IPS DF 6.9 (cell line): ENCODE data around the gene MIEF2.

Source experiments
- DNase-seq: peaks from one replicate; pipeline ENCODE4 v3.0.0-alpha.2; 2013; ENCODE audit warnings: low read depth, low spot score
- H3K27ac ChIP-seq: one replicate; pipeline ENCODE4 v1.5.1; 2013; ENCODE audit warnings: low read length, control low read depth
- H3K27me3 ChIP-seq: 2 replicates; pipeline ENCODE4 v1.6.1; 2013; ENCODE audit warnings: mild to moderate bottlenecking, low read length; ENCODE audit not compliant: control insufficient read depth, insufficient read depth
- H3K36me3 ChIP-seq: 2 replicates; pipeline ENCODE4 v1.6.1; 2013; ENCODE audit warnings: low read length; ENCODE audit not compliant: control insufficient read depth, insufficient read depth
- H3K4me1 ChIP-seq: 2 replicates; pipeline ENCODE4 v1.6.1; 2013; ENCODE audit warnings: low read length; ENCODE audit not compliant: control insufficient read depth, insufficient read depth
- H3K4me3 ChIP-seq: 2 replicates; pipeline ENCODE4 v1.5.1; 2013; ENCODE audit warnings: mild to moderate bottlenecking, low read length
- H3K9me3 ChIP-seq: 2 replicates; pipeline ENCODE4 v1.6.1; 2013; ENCODE audit warnings: low read length, inconsistent platforms; ENCODE audit not compliant: control insufficient read depth, insufficient read depth
- WGBS: extraction: QIAGEN DNeasy Blood & Tissue Kit; methylation state at CpG from one replicate; pipeline ENCODE4 v1.1.7; 2013; ENCODE audit warnings: mixed read lengths, missing lambda C conversion rate; ENCODE audit not compliant: insufficient read length, insufficient coverage; 5-methylcytosine and 5-hydroxymethylcytosine counted together

MIEF2 gene

DNA sequence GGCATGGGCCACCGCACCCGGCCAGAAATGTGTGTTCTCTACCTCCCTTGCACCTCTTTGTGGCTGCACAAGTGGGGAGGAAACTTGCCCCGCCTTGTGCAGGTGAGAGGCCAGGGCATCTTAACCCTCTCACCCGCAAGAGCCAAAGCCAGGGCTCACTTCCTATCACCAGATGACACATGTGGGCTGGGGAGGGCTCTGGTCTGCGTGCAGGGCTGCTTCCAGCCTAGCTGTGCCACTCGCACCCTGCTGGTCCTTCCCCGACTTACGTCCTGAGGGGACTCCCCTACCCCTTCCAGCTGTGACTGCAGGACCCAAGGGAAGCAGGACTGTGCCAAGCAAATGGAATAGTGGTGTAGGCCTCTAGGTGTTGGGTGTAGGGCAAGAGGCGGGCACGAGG is 6.9 kb downstream of the MIEF2 start:
- Histone ChIP-seq H3K4me3 (no peak overlapping the region), H3K27me3 (no peaks in the 10 kb centered on the region), H3K36me3 (peaks cover 21% of the 10 kb centered on the region), H3K27ac (no peak overlapping the region), H3K9me3 (no peaks in the 10 kb centered on the region; the same call in 1 of the 2 replicates), H3K4me1 (0 out of 2 replicates have a peak, but pooled peaks cover 1% of the 10 kb centered on the region)
- no peak for DNase-seq
- WGBS: no CpG with 5 or more reads among the region's 10 CpGs

DNA sequence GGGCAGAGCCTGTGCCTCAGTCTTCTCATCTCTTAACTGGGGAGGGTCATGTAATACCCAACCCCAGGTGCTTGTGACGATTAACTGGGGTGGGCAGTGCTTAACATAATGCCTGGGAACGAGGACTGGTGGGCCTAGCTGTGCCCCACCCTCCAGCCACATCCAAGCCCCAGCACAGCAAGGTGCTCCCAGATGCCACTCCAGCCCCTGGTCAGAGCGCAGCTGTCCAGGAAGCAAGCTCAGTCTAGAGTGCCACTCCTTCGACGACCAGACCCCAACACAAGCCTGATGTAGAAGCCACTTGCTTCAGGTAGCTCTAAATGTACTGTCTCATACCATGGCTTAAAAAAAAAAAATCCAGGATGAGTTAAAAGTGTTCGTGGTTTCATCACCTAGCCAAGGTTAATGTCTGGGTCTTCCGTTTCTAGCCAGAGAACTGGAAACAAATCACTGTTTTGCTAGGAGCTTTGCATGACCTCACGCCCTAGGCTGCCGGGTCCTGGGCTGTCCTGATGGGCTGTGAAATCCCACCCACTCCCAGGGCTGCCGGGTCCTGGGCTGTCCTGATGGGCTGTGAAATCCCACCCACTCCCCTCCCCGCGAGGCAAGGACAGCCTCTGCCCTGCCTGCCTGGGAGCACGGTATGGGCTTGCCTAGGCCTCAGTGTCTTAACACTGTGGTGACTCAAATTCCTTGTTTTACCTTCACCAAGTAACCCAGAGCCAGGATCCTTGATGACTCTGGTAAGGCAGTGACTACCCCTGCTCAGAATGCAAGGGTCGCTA is 7.7 kb downstream of the MIEF2 start:
- WGBS: no CpG with 5 or more reads among the region's 14 CpGs
- H3K4me3 ChIP-seq: no peak overlapping the region
- H3K4me1 ChIP-seq: 0 out of 2 replicates have a peak, but pooled peaks cover 1% of the 10 kb centered on the region
- H3K36me3 ChIP-seq: peaks cover 19% of the 10 kb centered on the region
- no peaks in the 10 kb centered on the region for H3K27me3 ChIP-seq
- no peak for DNase-seq
- no peaks in the 10 kb centered on the region; the same call in 1 of the 2 replicates for H3K9me3 ChIP-seq
- H3K27ac ChIP-seq: no peak overlapping the region

GRCh38 chr17:18270046-18270931 is 9.8 kb downstream of the MIEF2 start:
- no peak for DNase-seq
- no peak overlapping the region for H3K4me3 ChIP-seq
- no peak overlapping the region for H3K27ac ChIP-seq
- H3K4me1 ChIP-seq: 0 out of 2 replicates have a peak, but pooled peaks cover 1% of the 10 kb centered on the region
- WGBS: no CpG with 5 or more reads among the region's 14 CpGs
- 0 out of 2 replicates have a peak, but pooled peaks cover 9% of the 10 kb centered on the region for H3K36me3 ChIP-seq
- no peaks in the 10 kb centered on the region; the same call in 1 of the 2 replicates for H3K9me3 ChIP-seq
- H3K27me3 ChIP-seq: no peaks in the 10 kb centered on the region

DNA sequence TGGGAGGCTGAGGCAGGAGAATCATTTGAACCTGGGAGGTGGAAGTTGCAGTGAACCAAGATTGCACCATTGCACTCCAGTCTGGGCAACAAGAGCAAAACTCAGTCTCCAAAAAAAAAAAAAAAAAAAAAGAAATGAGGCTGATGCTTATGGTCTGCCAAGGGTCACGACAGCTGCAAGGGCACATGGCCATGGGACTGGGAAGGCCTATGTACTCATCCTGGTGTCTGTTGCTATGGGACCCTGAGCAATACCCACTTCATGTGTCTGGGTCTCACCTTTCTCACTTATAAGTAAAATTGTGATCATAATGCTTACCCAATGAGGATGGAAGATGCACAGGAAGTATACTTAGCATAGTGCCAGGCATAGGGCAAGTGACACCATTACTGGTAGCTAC is 16.6 kb downstream of the MIEF2 start:
- no CpG with 5 or more reads among the region's 1 CpG for WGBS
- H3K27ac ChIP-seq: no peak overlapping the region
- no peaks in the 10 kb centered on the region for H3K27me3 ChIP-seq
- no peaks in the 10 kb centered on the region for H3K4me1 ChIP-seq
- H3K4me3 ChIP-seq: no peak overlapping the region
- DNase-seq: no peak
- peaks cover 40% of the 10 kb centered on the region for H3K36me3 ChIP-seq
- H3K9me3 ChIP-seq: no peaks in the 10 kb centered on the region

DNA sequence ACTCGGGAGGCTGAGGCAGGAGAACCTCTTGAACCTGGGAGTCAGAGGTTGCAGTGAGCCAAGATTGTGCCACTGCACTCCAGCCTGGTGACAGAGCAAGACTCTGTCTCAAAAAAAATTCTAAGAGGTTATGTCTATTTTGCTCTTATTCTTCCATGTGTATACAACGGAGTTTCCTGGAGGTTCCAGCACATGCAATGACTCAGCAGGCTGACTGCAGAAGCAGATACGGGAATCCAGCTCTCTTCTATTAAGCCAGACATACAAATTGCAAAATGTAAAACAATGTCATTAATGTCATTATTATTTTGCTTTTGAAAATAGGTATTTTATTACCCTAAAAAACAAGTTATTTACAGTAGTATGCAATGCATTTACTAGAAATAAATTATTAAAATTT is 18.4 kb downstream of the MIEF2 start:
- no peaks in the 10 kb centered on the region for H3K9me3 ChIP-seq
- H3K27ac ChIP-seq: no peak overlapping the region
- no peaks in the 10 kb centered on the region for H3K4me1 ChIP-seq
- H3K4me3 ChIP-seq: no peak overlapping the region
- no CpG with 5 or more reads among the region's 3 CpGs for WGBS
- H3K36me3 ChIP-seq: peaks cover 49% of the 10 kb centered on the region
- H3K27me3 ChIP-seq: no peaks in the 10 kb centered on the region
- DNase-seq: no peak

DNA sequence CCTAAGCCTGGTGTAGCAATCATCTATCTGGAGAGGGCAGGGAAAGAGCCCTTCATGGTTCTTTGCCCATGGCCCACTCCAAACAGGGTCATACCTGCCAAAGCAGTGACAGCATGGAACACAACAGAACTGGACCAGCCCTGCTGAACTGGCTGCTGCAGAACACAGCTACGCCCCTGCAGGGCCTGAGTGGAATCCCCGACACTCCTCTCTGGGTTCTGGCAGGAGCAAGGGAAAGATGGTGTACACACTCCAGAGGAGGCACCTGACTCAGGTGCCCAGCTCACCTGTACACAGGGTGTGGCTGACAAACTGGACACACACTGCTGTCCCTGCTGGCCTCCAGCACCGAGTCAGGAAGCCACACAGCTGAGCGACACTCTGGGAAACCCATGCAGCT is 19.8 kb downstream of the MIEF2 start:
- Histone ChIP-seq H3K4me3 (no peak overlapping the region), H3K27me3 (no peaks in the 10 kb centered on the region), H3K27ac (no peak overlapping the region), H3K9me3 (no peaks in the 10 kb centered on the region), H3K4me1 (no peaks in the 10 kb centered on the region), H3K36me3 (peaks cover 48% of the 10 kb centered on the region)
- no CpG with 5 or more reads among the region's 4 CpGs for WGBS
- DNase-seq: no peak

GRCh38 chr17:18280766-18281371 is 20.4 kb downstream of the MIEF2 start:
- H3K9me3 ChIP-seq: no peaks in the 10 kb centered on the region
- WGBS: no CpG with 5 or more reads among the region's 5 CpGs
- peaks cover 48% of the 10 kb centered on the region for H3K36me3 ChIP-seq
- no peaks in the 10 kb centered on the region for H3K4me1 ChIP-seq
- no peak for DNase-seq
- no peak overlapping the region for H3K4me3 ChIP-seq
- H3K27me3 ChIP-seq: no peaks in the 10 kb centered on the region
- H3K27ac ChIP-seq: no peak overlapping the region

DNA sequence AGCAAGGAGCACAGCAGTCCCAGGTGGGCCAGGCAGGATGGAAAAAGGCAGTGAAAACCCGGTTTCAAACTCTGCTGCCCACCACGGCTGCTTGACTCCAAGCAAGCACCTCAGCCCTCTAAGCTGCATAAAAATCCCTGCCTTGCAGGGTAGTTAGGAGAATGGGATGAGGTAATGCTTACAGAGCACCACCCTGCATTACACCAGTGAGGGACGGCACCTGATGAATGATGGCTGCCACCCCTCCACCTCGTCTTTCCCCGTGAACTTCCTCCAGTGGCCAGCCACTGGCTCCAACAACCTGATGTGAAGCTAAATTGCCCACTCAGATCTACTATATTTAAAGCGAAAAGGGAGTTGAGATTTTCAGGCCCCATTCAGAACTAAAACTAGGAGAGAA is 21.3 kb downstream of the MIEF2 start:
- Histone ChIP-seq H3K4me3 (no peak overlapping the region), H3K27ac (no peak overlapping the region), H3K9me3 (no peaks in the 10 kb centered on the region), H3K4me1 (no peaks in the 10 kb centered on the region), H3K36me3 (peaks cover 48% of the 10 kb centered on the region), H3K27me3 (no peaks in the 10 kb centered on the region)
- DNase-seq: no peak
- no CpG with 5 or more reads among the region's 6 CpGs for WGBS

DNA sequence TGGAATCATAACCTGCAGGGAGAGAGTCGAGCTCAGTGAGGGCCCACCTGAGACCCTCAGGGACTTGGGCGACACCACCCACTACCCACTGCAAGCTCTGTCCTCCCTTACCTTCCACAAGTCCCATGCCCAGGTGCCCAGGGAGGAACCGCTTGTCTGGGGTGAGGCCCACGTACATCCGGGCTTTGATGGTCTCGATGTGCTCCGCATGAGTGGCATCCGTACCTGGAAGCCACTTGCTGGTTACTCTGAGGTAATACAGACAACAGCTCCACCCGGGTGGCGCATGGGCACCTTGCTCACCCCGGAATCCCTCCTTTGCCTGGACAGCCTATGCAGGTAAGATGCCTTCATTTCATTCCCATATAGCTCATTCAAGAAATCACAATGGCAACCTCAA is 24.8 kb downstream of the MIEF2 start:
- no peak overlapping the region for H3K4me3 ChIP-seq
- H3K36me3 ChIP-seq: peaks cover 39% of the 10 kb centered on the region
- no peaks in the 10 kb centered on the region for H3K4me1 ChIP-seq
- H3K27ac ChIP-seq: no peak overlapping the region
- no CpG with 5 or more reads among the region's 11 CpGs for WGBS
- H3K9me3 ChIP-seq: no peaks in the 10 kb centered on the region
- DNase-seq: no peak
- no peaks in the 10 kb centered on the region for H3K27me3 ChIP-seq
